Bladder microvascular endothelial cell (primary cell): ENCODE measurements around the gene SIGLEC9. TPM values are rescaled to one million over a fixed set of nuclear protein-coding genes. Genes with fewer than 3 reads are reported as not detected.

Experiments
- total RNA-seq: library from RNA; depleted of rRNA; stranded (reverse); fragments of >200 nt; gene quantifications from 2 replicates; pipeline ENCODE4 v1.2.3, GENCODE V29; 2014

Gene SIGLEC9
- total RNA-seq = 0.06 TPM in 1 of 2 replicates, not detected in the other

GRCh38 chr19:51124729-51125128 is at the start of gene SIGLEC9:
SIGLEC9 (plus strand) TSS chr19:51124906; CDS start chr19:51124975, 69 bp downstream.

GRCh38 chr19:51082611-51083010 is 42.1 kb upstream of the SIGLEC9 start, which contains the start of gene KLK14:
KLK14 (minus strand) TSS chr19:51082887; CDS start chr19:51082614, 273 bp downstream.

GRCh38 chr19:51108066-51108804 is 16.5 kb upstream of the SIGLEC9 start, which contains the start of gene CTU1:
CTU1 (minus strand) TSS chr19:51108409; CDS start chr19:51104569, 3,840 bp downstream.

GRCh38 chr19:51142119-51142518 is 17.4 kb downstream of the SIGLEC9 start, which contains the start of gene SIGLEC7:
SIGLEC7 (plus strand) TSS chr19:51142301; CDS start chr19:51142370, 69 bp downstream.

Other genes starting within 250 kb of the SIGLEC9 start
- not detected in 2 replicates for gene KLK4, start 213.5 kb upstream of the SIGLEC9 start, total RNA-seq
- gene KLK5, start 171.9 kb upstream of the SIGLEC9 start, total RNA-seq = not detected in 2 replicates
- not detected in 2 replicates for gene KLK6, start 155.3 kb upstream of the SIGLEC9 start, total RNA-seq
- gene KLK7, start 141.0 kb upstream of the SIGLEC9 start, total RNA-seq = not detected in 2 replicates
- under 0.01 TPM in 1 of 2 replicates, not detected in the other for gene KLK8, start 123.3 kb upstream of the SIGLEC9 start, total RNA-seq
- 2.3 TPM in 1 of 2 replicates, not detected in the other for gene KLK10, start 105.2 kb upstream of the SIGLEC9 start, total RNA-seq
- gene KLK11, start 98.3 kb upstream of the SIGLEC9 start, total RNA-seq = not detected in 2 replicates
- not detected in 2 replicates for gene KLK12, start 89.9 kb upstream of the SIGLEC9 start, total RNA-seq
- not detected in 2 replicates for gene KLK13, start 59.8 kb upstream of the SIGLEC9 start, total RNA-seq
- gene KLK14, start 42.0 kb upstream of the SIGLEC9 start, total RNA-seq = not detected in 2 replicates
- 3.9 and 5.4 TPM in 2 replicates for gene CTU1, start 16.5 kb upstream of the SIGLEC9 start, total RNA-seq
- gene SIGLEC7, start 17.4 kb downstream of the SIGLEC9 start, total RNA-seq = not detected in 2 replicates
- gene CD33, start 100.2 kb downstream of the SIGLEC9 start, total RNA-seq = not detected in 2 replicates
- not detected in 2 replicates for gene SIGLECL1, start 126.2 kb downstream of the SIGLEC9 start, total RNA-seq
- not detected in 2 replicates for gene IGLON5, start 186.7 kb downstream of the SIGLEC9 start, total RNA-seq
- gene VSIG10L, start 217.2 kb downstream of the SIGLEC9 start, total RNA-seq = under 0.01 and 0.06 TPM in 2 replicates
- 77.5 and 117 TPM in 2 replicates for gene ETFB, start 241.5 kb downstream of the SIGLEC9 start, total RNA-seq
- not detected in 2 replicates for gene CLDND2, start 244.1 kb downstream of the SIGLEC9 start, total RNA-seq
- not detected in 2 replicates for gene NKG7, start 247.7 kb downstream of the SIGLEC9 start, total RNA-seq